OCI-LY7 (cell line): ENCODE measurements around the gene TPCN1.

Experiments
- CTCF ChIP-seq: fragments of 200-600 bp; sonication (generic); conservative IDR thresholded peaks from 2 replicates; pipeline ENCODE4 v1.5.1; 2014; ENCODE audit warnings: mild to moderate bottlenecking, antibody characterized with exemption, low read length, moderate library complexity, mixed read lengths
- EZH2phosphoT487 ChIP-seq: fragments of 200-600 bp; sonication (generic); IDR thresholded peaks from 2 replicates; pipeline ENCODE4 v1.6.1; 2018; ENCODE audit warnings: low read depth, borderline replicate concordance, mild to moderate bottlenecking, mixed run types, antibody characterized with exemption, low read length, moderate library complexity, mixed read lengths

- TF ChIP-seq CTCF (no peak), EZH2phosphoT487 (no peak)
Observed at GRCh38 chr12:113261847-113262470, 40.7 kb downstream of the TPCN1 start.
